GM19463 (cell line): ENCODE results near the gene CWF19L2.

Source experiments
- ATAC-seq: cut with Tn5 transposase; IDR thresholded peaks from one replicate; pipeline ENCODE4 v1.9.1; 2021; ENCODE audit warnings: mild to moderate bottlenecking, moderate library complexity; ENCODE audit not compliant: unreplicated experiment

CWF19L2 gene

GRCh38 chr11:107316426-107316825, 141.2 kb downstream of the CWF19L2 start:
- no peak for ATAC-seq

GRCh38 chr11:107307991-107308390, 149.6 kb downstream of the CWF19L2 start:
- no peak for ATAC-seq

- ATAC-seq, result no peak
Measured at GRCh38 chr11:107301878-107302277, 155.7 kb downstream of the CWF19L2 start.

GRCh38 chr11:107293677-107294344, 163.8 kb downstream of the CWF19L2 start:
- no peak for ATAC-seq

- ATAC-seq, result no peak
Measured at GRCh38 chr11:107282195-107282594, 175.4 kb downstream of the CWF19L2 start.
